Stimulated activated CD4-positive, alpha-beta T cell treated with anti-CD3 and anti-CD28 coated beads, TNF-alpha, amount 100 ng/mL, for 48 hours (primary cell): ENCODE results near the gene TRIO.

Experiments used
- DNase-seq, 3 donors: peaks; one replicate each; pipeline ENCODE4 v3.0.0-alpha.2; 2020; ENCODE audit warnings: low read depth in 3 of 3

TRIO gene

DNA sequence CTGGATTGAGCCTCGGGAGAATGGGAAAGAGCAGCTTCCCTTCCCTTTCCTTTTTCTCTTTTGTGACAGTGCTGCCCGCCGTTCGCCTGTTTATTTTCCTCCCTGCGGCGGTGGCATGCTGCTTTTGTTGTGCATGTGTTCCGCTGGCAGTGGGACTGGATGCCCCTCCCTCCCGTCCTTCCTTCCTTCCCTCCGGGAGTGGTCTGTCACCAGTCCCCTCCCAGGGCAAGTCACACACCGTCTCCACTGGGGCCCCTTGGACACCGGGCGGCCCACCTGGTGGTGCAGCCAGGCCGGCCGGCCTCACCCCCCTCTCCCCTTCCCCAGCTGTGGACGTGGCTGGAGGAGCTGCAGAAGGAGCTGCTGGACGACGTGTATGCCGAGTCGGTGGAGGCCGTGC is 214.7 kb downstream of the TRIO start:
- no peak for DNase-seq

DNA sequence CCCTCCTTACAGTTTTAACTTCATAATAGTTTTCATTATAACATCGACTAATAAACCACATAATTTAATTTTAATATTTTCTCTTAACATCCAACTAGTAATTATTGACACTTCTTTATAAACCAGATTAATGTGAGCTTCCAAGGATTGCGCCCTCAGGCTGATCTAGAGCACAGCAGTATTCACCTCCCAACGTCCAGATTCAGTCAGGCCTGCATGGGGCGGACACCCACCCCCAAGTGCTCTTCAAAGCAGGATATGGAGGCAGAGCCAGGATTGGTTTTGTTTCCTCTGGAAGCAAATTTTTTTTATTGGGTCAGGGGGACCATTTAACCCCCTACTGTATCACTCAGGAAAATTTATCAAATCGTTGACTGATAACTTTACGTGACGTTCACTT is 215.4 kb downstream of the TRIO start:
- no peak for DNase-seq

DNA sequence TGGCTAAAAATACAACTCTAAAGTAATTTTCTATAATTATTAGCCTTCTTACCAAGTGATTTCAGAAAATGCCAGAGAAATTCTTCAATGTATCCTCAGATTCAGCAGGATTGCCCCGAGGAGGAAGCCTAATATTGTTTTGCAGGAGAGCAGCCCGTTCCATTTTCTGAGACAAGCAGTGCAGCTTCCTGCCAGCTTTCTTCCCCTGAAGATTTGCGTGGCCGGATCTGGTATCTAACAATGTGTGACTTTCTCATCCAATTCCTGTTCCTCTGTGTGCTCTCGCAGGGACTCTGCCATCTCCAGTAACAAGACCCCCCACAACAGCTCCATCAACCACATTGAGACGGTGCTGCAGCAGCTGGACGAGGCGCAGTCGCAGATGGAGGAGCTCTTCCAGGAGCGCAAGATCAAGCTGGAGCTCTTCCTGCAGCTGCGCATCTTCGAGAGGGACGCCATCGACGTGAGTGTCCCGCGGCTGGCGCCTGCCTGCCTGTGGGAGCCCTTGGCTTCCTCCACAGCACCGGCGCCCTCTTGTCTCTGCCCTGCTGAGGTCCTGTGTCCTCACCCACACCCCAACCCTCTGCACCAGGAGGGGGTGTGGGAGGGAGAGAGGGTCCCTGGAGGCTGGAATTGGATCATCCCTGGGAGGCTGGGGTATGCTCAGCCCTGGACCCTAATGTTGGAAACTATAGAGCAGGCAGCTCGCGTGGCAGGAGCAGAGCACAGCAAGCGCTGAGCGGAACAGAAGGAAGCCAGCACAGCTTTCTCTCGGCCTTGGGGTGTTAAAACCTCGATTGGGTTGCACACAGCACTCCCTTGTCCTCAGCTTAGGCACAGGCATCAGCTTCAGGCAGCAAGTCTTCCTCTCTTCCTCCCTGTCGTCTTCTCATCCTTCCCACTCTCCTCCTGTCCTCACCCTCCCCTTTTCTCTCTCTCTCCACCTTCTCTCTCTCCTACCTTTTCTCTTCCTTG is 216.2 kb downstream of the TRIO start:
- no peak for DNase-seq

- no peak for DNase-seq
These were observed 219.3 kb downstream of the TRIO start for GRCh38 chr5:14362491-14362890.

- DNase-seq, result no peak
These were observed 221.0 kb downstream of the TRIO start for GRCh38 chr5:14364096-14364495.

DNA sequence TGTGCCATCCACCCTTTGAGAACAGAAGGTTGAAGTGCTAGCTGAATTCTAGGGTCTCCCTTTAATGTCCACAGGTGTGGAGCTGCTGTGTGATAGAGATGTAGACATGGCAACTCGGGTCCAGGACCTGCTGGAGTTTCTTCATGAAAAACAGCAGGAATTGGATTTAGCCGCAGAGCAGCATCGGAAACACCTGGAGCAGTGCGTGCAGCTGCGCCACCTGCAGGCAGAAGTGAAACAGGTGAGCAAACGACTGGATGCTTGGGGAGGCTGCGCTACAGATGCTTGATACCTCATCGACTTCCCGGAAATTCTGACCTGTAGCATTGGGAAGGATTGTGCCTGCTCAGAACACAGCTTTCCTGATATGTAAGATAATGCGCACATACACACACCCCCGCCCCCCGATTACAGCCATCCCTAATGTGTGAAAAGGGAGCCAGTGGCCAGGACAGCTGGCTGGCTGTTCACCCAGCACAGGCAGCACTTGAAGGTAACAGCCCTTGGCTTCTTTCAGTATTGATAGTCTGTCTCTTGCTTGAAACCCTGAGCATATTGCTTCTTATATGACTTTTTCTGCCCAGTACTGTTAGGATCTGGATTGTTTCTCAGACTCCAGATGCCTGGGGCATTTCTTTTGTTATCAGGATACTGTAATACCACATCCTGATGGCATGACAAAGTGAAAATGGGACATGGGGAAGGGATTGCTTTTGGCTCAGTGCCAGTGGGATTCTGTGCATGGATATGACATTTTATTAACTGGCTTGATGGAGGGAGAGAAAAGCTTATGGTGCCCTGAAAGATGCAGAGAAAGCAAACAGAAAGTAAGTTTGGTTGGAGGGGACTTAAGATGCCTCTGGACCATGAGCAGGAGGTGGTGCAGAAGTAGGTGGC is 221.7 kb downstream of the TRIO start:
- no peak for DNase-seq

DNA sequence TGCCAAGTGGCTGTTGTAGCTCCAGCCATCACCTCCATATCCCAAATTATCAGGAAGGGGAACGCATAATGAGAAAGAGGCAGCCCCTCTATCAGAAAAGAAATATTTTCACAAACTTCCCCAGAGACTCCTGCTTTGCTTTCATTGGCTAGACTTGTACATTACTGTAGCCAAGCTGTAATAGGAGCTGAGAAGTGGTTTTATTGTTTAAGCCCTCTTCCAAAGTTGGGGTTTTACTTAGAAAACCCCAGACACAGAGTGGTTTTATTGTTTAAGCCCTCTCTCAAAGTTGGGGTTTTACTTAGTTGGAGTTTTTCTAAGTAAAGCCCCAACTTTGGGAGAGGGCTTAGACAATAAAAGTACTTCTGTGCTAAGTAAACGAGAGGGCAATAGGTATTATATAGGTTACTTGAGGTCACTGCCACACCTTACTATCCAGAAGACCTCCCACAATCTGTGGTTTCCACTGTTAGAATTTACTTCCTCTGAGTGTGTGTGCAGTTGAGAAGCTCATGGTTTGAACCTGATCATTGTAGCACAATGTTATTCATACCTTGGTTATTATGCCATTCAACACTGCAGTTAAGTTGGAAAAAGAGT is 222.8 kb downstream of the TRIO start:
- no peak for DNase-seq

DNA sequence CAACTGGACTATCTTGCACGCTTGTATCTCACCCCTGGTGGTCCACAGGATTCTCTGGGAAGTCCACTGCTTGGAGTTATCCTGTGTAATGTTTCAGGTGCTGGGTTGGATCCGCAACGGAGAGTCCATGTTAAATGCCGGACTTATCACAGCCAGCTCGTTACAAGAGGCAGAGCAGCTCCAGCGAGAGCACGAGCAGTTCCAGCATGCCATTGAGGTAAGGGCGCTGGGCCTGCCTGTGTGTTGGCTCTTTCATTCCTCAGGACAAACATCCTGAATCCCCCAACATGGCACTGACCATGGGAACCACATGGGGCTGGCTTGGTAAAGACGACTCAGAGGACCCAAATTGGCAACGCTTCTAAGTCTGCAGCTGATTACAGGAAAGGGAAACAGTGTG is 223.6 kb downstream of the TRIO start:
- DNase-seq, result no peak

GRCh38 chr5:14367364-14367763 is 224.2 kb downstream of the TRIO start:
- DNase-seq, result no peak

DNA sequence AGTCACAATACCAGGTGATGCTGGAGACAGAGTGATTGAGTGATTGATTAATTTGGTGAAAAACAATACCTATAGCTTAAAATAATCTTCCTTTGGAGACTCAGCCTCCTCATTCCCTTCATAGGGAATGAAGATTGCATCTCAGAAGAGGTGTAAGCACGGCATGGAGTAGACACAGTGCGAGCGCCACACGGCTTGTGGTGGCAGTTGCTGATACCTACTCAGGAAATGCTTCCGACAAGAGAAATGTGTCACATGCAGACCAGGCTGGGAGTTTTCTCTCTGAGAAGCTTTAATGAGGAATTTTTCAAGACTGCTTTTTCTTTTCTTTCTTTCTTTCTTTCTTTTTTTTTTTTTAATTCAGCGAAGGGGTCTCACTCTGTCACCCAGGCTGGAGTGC is 226.6 kb downstream of the TRIO start:
- no peak for DNase-seq

GRCh38 chr5:14370386-14370785 is 227.2 kb downstream of the TRIO start:
- no peak for DNase-seq

GRCh38 chr5:14373685-14374084 is 230.5 kb downstream of the TRIO start:
- DNase-seq, result no peak

DNA sequence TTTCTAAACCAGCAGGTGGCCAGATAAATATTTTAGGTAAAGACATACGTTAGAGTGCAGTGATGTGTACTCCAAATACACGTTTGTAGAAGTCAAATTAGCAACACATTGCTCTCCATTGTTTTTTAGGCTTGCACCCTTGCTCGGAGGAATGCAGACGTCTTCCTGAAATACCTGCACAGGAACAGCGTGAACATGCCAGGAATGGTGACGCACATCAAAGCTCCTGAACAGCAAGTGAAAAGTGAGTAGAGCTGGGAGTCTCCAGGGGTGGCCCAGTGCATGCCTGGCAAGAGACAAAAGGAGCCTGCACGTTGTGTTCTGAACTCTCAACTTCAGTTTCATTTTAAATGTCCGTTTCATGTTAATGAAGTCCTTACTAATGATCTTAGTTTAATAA is 231.0 kb downstream of the TRIO start:
- DNase-seq, result no peak

DNA sequence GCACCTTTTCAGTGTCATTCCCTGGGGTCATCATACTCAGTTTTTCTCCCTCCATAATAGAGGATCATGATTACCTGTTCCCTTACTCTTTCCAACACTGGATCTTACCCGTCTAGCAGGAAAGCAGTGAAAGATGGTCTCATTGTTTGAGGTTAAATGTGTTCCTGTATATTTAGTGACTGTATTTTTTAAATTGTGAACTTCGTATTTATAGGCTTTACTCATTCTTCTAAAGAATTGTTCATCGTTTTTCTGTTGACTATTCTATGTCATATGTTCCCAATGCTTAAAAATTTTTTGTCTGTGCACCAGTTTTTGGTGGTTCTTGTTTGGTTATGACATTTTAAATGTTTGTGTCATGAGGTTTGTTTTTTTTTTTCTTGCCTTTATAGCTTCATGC is 233.6 kb downstream of the TRIO start:
- DNase-seq, result no peak

DNA sequence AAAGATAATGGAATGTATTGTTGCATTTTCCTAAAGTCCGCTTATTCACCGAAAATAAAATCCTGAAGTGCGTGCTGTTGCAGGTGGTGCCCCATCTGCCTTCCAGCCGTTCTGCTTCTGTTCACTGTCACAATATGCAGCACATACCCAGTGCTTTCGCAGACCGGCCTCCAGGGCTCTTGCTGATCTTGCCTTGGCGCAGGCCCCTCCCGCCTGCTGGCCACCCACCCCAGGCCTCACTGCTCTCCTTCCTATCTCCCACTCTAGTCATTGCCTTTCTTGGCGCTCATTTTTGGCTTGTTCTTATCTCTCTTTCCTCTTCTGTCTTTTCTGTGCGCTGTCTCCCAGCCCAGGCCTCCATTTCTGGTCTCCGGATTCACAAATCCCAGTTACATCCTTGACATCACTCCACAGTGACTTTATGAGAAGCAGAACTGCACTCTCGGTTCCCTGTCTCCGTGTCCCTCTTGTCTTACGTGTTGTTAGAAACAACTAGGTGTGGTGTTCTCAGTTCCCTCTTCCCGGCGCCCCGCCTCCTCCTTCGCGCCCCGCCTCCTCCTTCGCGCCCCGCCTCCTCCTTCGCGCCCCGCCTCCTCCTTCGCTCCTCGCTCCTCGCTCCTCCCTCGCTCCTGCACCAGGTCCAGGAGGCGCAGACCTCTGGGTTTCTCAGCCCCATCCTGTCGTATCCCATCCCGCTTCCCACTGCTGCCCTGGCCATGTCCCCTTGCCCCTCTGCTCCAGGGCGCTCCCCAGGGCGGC is 236.8 kb downstream of the TRIO start:
- no peak for DNase-seq

- no peak for DNase-seq
These were observed 237.6 kb downstream of the TRIO start for GRCh38 chr5:14380712-14381111.

DNA sequence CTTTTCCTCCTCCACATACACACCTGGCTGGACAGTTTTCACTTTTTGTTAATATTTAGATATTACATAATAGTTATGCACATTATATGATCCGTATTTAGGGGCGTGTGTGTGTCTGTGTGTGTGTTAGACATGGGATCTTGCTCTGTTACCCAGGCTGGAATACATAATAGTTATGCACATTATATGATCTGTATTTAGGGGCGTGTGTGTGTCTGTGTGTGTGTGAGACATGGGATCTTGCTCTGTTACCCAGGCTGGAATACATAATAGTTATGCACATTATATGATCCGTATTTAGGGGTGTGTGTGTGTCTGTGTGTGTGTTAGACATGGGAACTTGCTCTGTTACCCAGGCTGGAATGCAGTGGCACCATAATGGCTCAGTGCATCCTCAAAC is 239.5 kb downstream of the TRIO start:
- no peak for DNase-seq

DNA sequence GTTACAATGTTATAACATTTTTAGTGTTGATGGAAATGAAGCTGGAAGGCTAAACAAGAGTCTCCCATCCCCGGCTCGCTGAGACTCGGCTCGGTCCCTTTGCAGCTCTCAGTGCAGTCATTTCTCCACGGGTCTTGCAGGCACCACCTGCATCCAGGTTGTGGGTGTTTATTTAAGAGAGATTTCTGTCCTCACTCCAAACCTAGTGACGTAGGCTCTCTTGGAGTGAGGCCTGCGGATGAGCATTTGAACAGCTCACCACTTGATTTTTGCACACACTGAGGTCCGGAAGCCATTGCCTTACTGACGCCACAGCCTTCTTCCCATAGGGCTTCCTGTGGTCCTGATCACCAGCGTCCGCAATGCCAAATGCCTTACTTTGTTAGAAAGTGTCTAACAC is 240.8 kb downstream of the TRIO start:
- no peak for DNase-seq

DNA sequence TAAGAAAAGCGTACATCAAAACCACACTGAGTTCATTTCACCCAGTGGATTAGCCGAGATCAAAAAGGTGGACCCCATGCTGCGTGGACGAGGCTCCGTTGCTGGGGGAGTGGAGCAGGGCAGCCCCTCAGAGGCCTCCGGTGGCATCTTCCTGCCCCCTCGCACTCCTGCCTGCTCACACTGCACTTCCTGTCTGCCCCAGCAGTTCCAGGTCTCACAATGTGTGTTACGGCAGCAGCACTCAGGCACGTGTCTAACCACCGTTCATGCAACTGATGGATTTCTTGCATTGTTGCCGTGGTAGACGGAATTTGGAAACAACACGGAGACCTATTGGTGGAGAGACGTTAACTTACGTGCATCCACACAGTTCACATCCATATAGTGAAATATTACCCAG is 241.9 kb downstream of the TRIO start:
- DNase-seq, result no peak

GRCh38 chr5:14386884-14387624 is 243.9 kb downstream of the TRIO start:
- DNase-seq, result no peak

GRCh38 chr5:14388741-14389140 is 245.6 kb downstream of the TRIO start:
- no peak for DNase-seq
